ENCODE data around the gene GGT6.

Gene GGT6

DNA sequence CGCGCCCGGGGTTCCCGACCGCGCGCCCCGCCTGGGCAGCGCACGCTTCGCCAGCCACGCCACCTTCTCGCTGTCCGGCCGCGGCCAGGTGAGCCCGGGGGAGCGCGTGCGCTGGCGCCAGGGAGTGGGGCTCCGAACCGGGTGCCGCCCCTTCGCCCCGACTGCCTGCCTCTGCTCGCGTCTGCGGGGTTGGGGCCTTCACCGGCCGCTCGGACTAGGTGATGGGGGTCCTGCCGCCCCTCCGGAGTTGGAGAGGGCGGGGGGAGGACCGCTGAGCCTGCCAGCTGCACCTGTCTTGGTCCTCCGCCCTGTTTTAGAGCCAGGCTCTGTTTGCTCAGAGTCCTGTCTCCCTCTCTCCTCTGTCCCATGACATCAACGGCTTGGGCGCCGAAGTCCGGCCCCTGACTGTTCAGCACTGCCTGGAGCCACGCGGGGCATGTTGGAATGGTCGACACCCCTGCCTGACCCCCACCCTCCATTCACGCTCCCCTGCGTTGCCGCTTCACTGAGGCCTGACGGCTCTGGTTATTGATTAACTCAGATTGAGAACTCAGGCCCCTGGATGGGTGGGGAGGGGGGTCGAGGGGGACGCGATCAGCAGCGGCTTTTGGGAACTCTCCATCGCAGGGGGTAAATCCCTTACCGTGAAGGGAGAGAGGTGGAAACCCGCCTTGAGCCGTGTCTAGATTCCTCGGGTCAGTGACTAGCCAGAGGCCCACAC is 24.7 kb upstream of the GGT6 start:
- no peaks in the 10 kb centered on the region for H3K9me3 ChIP-seq (ENCODE audit: low read length)
- H3K4me2 ChIP-seq (ENCODE audit: low read length) = no peak overlapping the region
- no peaks in the 10 kb centered on the region for H3K36me3 ChIP-seq (ENCODE audit: insufficient read depth, low read length)
- H3K4me1 ChIP-seq (ENCODE audit: insufficient read depth, low read length, severe bottlenecking) = no peaks in the 10 kb centered on the region
- no peak overlapping the region for H3K9ac ChIP-seq (ENCODE audit: low read length)
- no peak overlapping the region for H3K4me3 ChIP-seq (ENCODE audit: low read depth, low read length, poor library complexity, severe bottlenecking)
- H2AFZ ChIP-seq (ENCODE audit: low read length) = no peak overlapping the region
- H3K27ac ChIP-seq (ENCODE audit: low read depth, low read length, poor library complexity, severe bottlenecking) = no peak overlapping the region
- H3F3A ChIP-seq (ENCODE audit: insufficient read depth, low read length) = no peaks in the 10 kb centered on the region
- H3K79me2 ChIP-seq (ENCODE audit: insufficient read depth, low read length) = no peaks in the 10 kb centered on the region
- H3K9me2 ChIP-seq (ENCODE audit: low read depth, low read length) = no peaks in the 10 kb centered on the region
- H3K27me3 ChIP-seq (ENCODE audit: insufficient read depth, low read length) = peaks cover 11% of the 10 kb centered on the region; the same call in 1 of the 2 replicates
- no peaks in the 10 kb centered on the region for H4K20me1 ChIP-seq (ENCODE audit: insufficient read depth, low read length)
- TF ChIP-seq, protein P1, sequence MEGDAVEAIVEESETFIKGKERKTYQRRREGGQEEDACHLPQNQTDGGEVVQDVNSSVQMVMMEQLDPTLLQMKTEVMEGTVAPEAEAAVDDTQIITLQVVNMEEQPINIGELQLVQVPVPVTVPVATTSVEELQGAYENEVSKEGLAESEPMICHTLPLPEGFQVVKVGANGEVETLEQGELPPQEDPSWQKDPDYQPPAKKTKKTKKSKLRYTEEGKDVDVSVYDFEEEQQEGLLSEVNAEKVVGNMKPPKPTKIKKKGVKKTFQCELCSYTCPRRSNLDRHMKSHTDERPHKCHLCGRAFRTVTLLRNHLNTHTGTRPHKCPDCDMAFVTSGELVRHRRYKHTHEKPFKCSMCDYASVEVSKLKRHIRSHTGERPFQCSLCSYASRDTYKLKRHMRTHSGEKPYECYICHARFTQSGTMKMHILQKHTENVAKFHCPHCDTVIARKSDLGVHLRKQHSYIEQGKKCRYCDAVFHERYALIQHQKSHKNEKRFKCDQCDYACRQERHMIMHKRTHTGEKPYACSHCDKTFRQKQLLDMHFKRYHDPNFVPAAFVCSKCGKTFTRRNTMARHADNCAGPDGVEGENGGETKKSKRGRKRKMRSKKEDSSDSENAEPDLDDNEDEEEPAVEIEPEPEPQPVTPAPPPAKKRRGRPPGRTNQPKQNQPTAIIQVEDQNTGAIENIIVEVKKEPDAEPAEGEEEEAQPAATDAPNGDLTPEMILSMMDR (IDR thresholded peaks at IDR 0.05; ENCODE audit: low read length) = no peak
- TF ChIP-seq EZH2 (IDR thresholded peaks at IDR 0.05; ENCODE audit: borderline replicate concordance, low read length) = no peak

- Histone ChIP-seq H3K79me2 (ENCODE audit: insufficient read depth, low read length) (no peaks in the 10 kb centered on the region), H3K4me1 (ENCODE audit: insufficient read depth, low read length, severe bottlenecking) (no peaks in the 10 kb centered on the region), H3K9me3 (ENCODE audit: low read length) (no peaks in the 10 kb centered on the region), H3K4me2 (ENCODE audit: low read length) (no peak within 1 kb of the TSS), H3K9ac (ENCODE audit: low read length) (no peak within 1 kb of the TSS), H3K36me3 (ENCODE audit: insufficient read depth, low read length) (no peaks in the 10 kb centered on the region), H3K9me2 (ENCODE audit: low read depth, low read length) (no peaks in the 10 kb centered on the region), H3K4me3 (ENCODE audit: low read depth, low read length, poor library complexity, severe bottlenecking) (no peak within 1 kb of the TSS), H4K20me1 (ENCODE audit: insufficient read depth, low read length) (no peaks in the 10 kb centered on the region), H3K27me3 (ENCODE audit: insufficient read depth, low read length) (peaks cover 12% of the 10 kb centered on the region; the same call in 1 of the 2 replicates), H3K27ac (ENCODE audit: low read depth, low read length, poor library complexity, severe bottlenecking) (no peak within 1 kb of the TSS), H3F3A (ENCODE audit: insufficient read depth, low read length) (no peaks in the 10 kb centered on the region), H2AFZ (ENCODE audit: low read length) (no peak within 1 kb of the TSS)
- TF ChIP-seq, protein P1 (IDR thresholded peaks at IDR 0.05; ENCODE audit: low read length) = no peak
- TF ChIP-seq EZH2 (IDR thresholded peaks at IDR 0.05; ENCODE audit: borderline replicate concordance, low read length) = no peak
Measured at GRCh38 chr17:4584101-4584916, 23.9 kb upstream of the GGT6 start, which contains the start of gene SMTNL2. Gene SMTNL2, plus strand, starts transcription at chr17:4584529. Its CDS starts 77 bp downstream, at chr17:4584606.

DNA sequence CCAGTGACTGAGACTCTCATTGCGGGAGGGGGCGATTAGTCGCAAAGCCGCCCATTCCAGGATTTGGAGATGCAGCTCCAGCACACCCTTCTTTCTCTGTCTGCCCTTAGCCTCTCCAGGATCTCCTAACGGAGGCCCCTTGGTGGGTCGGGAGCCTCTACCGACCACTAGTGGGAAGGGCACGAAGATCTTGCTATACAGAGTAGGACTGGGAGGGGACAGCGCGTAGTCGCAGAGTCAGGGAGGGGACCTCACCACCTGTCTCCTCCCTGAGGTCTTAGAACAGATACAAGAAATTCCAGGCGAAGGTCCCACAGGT is 23.4 kb upstream of the GGT6 start:
- Histone ChIP-seq H4K20me1 (ENCODE audit: insufficient read depth, low read length) (no peaks in the 10 kb centered on the region), H3K27ac (ENCODE audit: low read depth, low read length, poor library complexity, severe bottlenecking) (no peak overlapping the region), H3K9me2 (ENCODE audit: low read depth, low read length) (no peaks in the 10 kb centered on the region), H3K27me3 (ENCODE audit: insufficient read depth, low read length) (peaks cover 6% of the 10 kb centered on the region; the same call in 1 of the 2 replicates), H2AFZ (ENCODE audit: low read length) (no peak overlapping the region), H3K4me3 (ENCODE audit: low read depth, low read length, poor library complexity, severe bottlenecking) (no peak overlapping the region), H3K9me3 (ENCODE audit: low read length) (no peaks in the 10 kb centered on the region), H3K4me1 (ENCODE audit: insufficient read depth, low read length, severe bottlenecking) (no peaks in the 10 kb centered on the region), H3F3A (ENCODE audit: insufficient read depth, low read length) (no peaks in the 10 kb centered on the region), H3K36me3 (ENCODE audit: insufficient read depth, low read length) (no peaks in the 10 kb centered on the region), H3K4me2 (ENCODE audit: low read length) (no peak overlapping the region), H3K79me2 (ENCODE audit: insufficient read depth, low read length) (no peaks in the 10 kb centered on the region), H3K9ac (ENCODE audit: low read length) (no peak overlapping the region)
- no peak for TF ChIP-seq EZH2 (IDR thresholded peaks at IDR 0.05; ENCODE audit: borderline replicate concordance, low read length)
- TF ChIP-seq, protein P1 (IDR thresholded peaks at IDR 0.05; ENCODE audit: low read length) = peak; percentile 9; the same call in 1 of the 2 replicates

All from OCI-LY1 (cell line).